Fibroblast of lung (primary cell): ENCODE data around the gene IGSF21. TPM values are rescaled to one million over a fixed set of nuclear protein-coding genes. Genes with fewer than 3 reads are reported as not detected.

ENCODE experiments used
- DNase-seq, 2 donors: peaks; one replicate each; pipeline versions ENCODE4 v3.0.0 to v3.0.0-alpha.2; 2010; ENCODE audit warnings: low read depth in 2 of 2
- H2AFZ ChIP-seq: 2 replicates; pipeline ENCODE4 v1.5.1; 2012; ENCODE audit warnings: low read length, control low read depth, inconsistent platforms
- H3K27ac ChIP-seq: 2 replicates; pipeline ENCODE4 v1.5.1; 2011; ENCODE audit warnings: low read length, control low read depth; ENCODE audit not compliant: insufficient read depth
- H3K27me3 ChIP-seq: 2 replicates; pipeline ENCODE4 v1.5.1; 2011; ENCODE audit warnings: mild to moderate bottlenecking, low read length; ENCODE audit not compliant: control insufficient read depth, insufficient read depth
- H3K36me3 ChIP-seq: 2 replicates; pipeline ENCODE4 v1.5.1; 2011; ENCODE audit warnings: low read length; ENCODE audit not compliant: control insufficient read depth, insufficient read depth
- H3K4me1 ChIP-seq: 2 replicates; pipeline ENCODE4 v1.5.1; 2011; ENCODE audit warnings: low read length; ENCODE audit not compliant: control insufficient read depth, insufficient read depth; ENCODE audit errors: extremely low read depth
- H3K4me2 ChIP-seq: 2 replicates; pipeline ENCODE4 v1.5.1; 2011; ENCODE audit warnings: low read length, control low read depth; ENCODE audit not compliant: insufficient read depth; ENCODE audit errors: extremely low read depth
- H3K4me3 ChIP-seq, 4 experiments: fragments of 200-600 bp in 1 of 4; sonication (generic) in 1 of 4; replicated peaks in 1 of 4; 2 replicates each; pipeline ENCODE4 v1.5.1; 2011 to 2016; ENCODE audit warnings: low read length in 4 of 4, low read depth in 3 of 4, mild to moderate bottlenecking in 3 of 4, control low read depth in 2 of 4, inconsistent platforms in 1 of 4, mixed read lengths in 1 of 4; ENCODE audit not compliant: insufficient read depth in 1 of 4; ENCODE audit errors: control extremely low read depth in 1 of 4
- H3K79me2 ChIP-seq: 2 replicates; pipeline ENCODE4 v1.5.1; 2012; ENCODE audit warnings: mild to moderate bottlenecking, low read length, inconsistent platforms; ENCODE audit not compliant: control insufficient read depth, insufficient read depth
- H3K9ac ChIP-seq: 2 replicates; pipeline ENCODE4 v1.5.1; 2011; ENCODE audit warnings: mild to moderate bottlenecking, low read length, control low read depth; ENCODE audit not compliant: insufficient read depth
- H3K9me3 ChIP-seq: 2 replicates; pipeline ENCODE4 v1.5.1; 2012; ENCODE audit warnings: low read depth, low read length; ENCODE audit not compliant: control insufficient read depth, insufficient read depth
- H4K20me1 ChIP-seq: 2 replicates; pipeline ENCODE4 v1.5.1; 2011; ENCODE audit warnings: low read length; ENCODE audit not compliant: control insufficient read depth, insufficient read depth; ENCODE audit errors: extremely low read depth
- EZH2 ChIP-seq: IDR thresholded peaks from 2 replicates; pipeline ENCODE4 v1.5.1; 2012; ENCODE audit warnings: low read length, control low read depth, mild to moderate bottlenecking; ENCODE audit errors: missing control alignments
- polyA plus RNA-seq, 2 donors: library from polyadenylated mRNA; depleted of rRNA in 1 of 2; stranded (reverse) in 1 of 2; unstranded in 1 of 2; fragments of >200 nt; gene quantifications; 2 replicates each; pipeline ENCODE4 v1.2.1, GENCODE V29; 2011 to 2012; ENCODE audit warnings: missing spikeins in 1 of 2
- total RNA-seq: library from RNA; depleted of rRNA; stranded (reverse); fragments of >200 nt; gene quantifications from 2 replicates; pipeline ENCODE4 v1.2.1, GENCODE V29; 2014
- TF ChIP-seq, protein P1 (sequence below), 2 donors: IDR thresholded peaks in 1 of 2; conservative IDR thresholded peaks in 1 of 2; 1 replicate in 1 of 2; 2 replicates in 1 of 2; pipeline ENCODE4 v1.5.1; 2011 to 2012; ENCODE audit warnings: low read length in 2 of 2, control low read depth in 1 of 2, inconsistent platforms in 1 of 2, low read depth in 1 of 2, mild to moderate bottlenecking in 1 of 2

IGSF21 gene
- total and polyA plus RNA-seq, 2 donors (not counting 1 experiment from before 2014, with no cell fraction given): not detected

DNA sequence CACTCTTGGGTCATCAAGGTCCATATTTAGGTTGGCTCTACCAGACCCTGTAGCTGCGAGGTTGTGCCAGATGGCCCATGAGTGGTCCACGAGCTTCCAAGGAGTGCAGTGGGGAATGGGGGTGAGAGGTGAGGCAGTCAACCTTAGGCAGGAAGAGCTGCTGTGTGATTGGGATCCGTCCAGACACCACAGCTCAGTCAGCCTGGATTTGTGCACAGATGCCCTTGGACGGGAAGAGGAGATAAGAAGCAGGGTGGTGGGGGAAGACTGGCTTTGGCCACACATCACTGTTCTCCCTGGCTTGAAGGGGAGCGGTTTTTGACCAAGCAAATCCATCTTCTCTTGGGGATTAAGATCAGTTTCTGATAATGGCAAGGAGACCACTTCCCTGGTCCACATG lies 130.6 kb downstream of the IGSF21 start:
- Histone ChIP-seq H3K4me2 (no peak overlapping the region), H3K9ac (no peak overlapping the region), H3K36me3 (no peaks in the 10 kb centered on the region), H2AFZ (no peak overlapping the region), H3K79me2 (no peaks in the 10 kb centered on the region), H3K4me1 (no peaks in the 10 kb centered on the region), H4K20me1 (no peaks in the 10 kb centered on the region), H3K4me3 (no peak overlapping the region), H3K27me3 (no peaks in the 10 kb centered on the region), H3K9me3 (no peaks in the 10 kb centered on the region), H3K27ac (no peak overlapping the region)
- DNase-seq: no peak
- TF ChIP-seq, protein P1, sequence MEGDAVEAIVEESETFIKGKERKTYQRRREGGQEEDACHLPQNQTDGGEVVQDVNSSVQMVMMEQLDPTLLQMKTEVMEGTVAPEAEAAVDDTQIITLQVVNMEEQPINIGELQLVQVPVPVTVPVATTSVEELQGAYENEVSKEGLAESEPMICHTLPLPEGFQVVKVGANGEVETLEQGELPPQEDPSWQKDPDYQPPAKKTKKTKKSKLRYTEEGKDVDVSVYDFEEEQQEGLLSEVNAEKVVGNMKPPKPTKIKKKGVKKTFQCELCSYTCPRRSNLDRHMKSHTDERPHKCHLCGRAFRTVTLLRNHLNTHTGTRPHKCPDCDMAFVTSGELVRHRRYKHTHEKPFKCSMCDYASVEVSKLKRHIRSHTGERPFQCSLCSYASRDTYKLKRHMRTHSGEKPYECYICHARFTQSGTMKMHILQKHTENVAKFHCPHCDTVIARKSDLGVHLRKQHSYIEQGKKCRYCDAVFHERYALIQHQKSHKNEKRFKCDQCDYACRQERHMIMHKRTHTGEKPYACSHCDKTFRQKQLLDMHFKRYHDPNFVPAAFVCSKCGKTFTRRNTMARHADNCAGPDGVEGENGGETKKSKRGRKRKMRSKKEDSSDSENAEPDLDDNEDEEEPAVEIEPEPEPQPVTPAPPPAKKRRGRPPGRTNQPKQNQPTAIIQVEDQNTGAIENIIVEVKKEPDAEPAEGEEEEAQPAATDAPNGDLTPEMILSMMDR (conservative IDR thresholded peaks at IDR 0.05 in 1 of 2, IDR thresholded peaks at IDR 0.05 in 1 of 2; ENCODE audit: low read depth in 1 of 2, low read length in 2 of 2): no peak
- no peak for TF ChIP-seq EZH2

DNA sequence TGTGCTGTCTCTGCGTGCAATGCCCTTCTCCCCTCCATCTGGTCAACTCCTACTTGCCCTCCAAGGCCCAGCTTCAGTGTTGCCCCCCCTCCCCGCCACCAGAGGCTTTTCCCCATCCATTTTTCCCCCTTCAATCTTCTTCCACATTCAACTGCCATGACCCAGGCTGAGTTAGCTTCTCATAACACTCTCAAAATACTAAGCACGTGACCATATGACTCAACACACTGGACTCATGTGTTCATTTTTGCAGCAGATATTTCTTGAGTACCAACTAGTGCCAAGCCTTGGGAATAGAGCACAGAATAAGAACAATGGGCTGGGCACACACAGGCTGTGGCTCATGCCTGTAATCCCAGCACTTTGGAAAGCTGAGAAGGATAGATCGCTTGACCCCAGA lies 132.1 kb downstream of the IGSF21 start:
- no peaks in the 10 kb centered on the region for H3K79me2 ChIP-seq
- H3K4me2 ChIP-seq: no peak overlapping the region
- no peak for DNase-seq
- H3K9me3 ChIP-seq: no peaks in the 10 kb centered on the region
- H3K4me3 ChIP-seq: no peak overlapping the region
- H2AFZ ChIP-seq: no peak overlapping the region
- no peaks in the 10 kb centered on the region for H3K4me1 ChIP-seq
- H3K36me3 ChIP-seq: no peaks in the 10 kb centered on the region
- H3K27me3 ChIP-seq: no peaks in the 10 kb centered on the region
- H4K20me1 ChIP-seq: no peaks in the 10 kb centered on the region
- no peak overlapping the region for H3K27ac ChIP-seq
- TF ChIP-seq, protein P1 (conservative IDR thresholded peaks at IDR 0.05 in 1 of 2, IDR thresholded peaks at IDR 0.05 in 1 of 2; ENCODE audit: low read depth in 1 of 2, low read length in 2 of 2): no peak
- TF ChIP-seq EZH2: no peak
- H3K9ac ChIP-seq: no peak overlapping the region

DNA sequence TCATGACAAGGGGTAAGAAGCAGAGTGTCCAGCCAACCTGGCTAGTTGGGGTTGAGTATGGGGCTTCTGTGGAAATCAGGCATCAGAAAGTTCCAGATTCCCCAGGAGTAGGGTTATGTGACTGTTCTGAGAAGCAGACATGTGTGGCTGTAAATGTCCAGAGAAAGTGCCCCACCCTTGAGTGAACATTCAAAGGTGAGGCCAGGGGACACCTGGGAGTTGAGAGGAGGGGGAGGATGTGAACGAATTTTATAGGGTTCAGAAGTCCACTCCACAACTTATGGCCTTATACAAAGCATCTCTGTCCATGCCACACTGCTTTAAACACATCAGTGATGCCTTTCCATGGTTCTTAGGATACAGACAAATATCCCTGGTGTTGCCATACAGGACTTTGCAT lies 133.3 kb downstream of the IGSF21 start:
- Histone ChIP-seq H3K4me2 (no peak overlapping the region), H3K4me1 (no peaks in the 10 kb centered on the region), H3K27ac (no peak overlapping the region), H3K9me3 (no peaks in the 10 kb centered on the region), H2AFZ (no peak overlapping the region), H3K27me3 (no peaks in the 10 kb centered on the region), H3K36me3 (no peaks in the 10 kb centered on the region), H3K4me3 (no peak overlapping the region), H3K9ac (no peak overlapping the region), H4K20me1 (no peaks in the 10 kb centered on the region), H3K79me2 (no peaks in the 10 kb centered on the region)
- no peak for TF ChIP-seq EZH2
- TF ChIP-seq, protein P1 (conservative IDR thresholded peaks at IDR 0.05 in 1 of 2, IDR thresholded peaks at IDR 0.05 in 1 of 2; ENCODE audit: low read depth in 1 of 2, low read length in 2 of 2): no peak
- DNase-seq: no peak
